Left lung (tissue), 10 donors: ENCODE data around the gene ARHGAP18. TPM values are rescaled to one million over a fixed set of nuclear protein-coding genes. Genes with fewer than 3 reads are reported as not detected.
"Not testable (repeated sequence)": the region's sequence is repeated elsewhere in the genome, so short reads cannot be mapped to it uniquely, and the experiment has no call there.

ENCODE experiments used
- ATAC-seq: fragments of 200-7000 bp; cut with Tn5 transposase; one replicate; pipeline ENCODE4 v1.9.1; 2020; ENCODE audit warnings: moderate library complexity
- DNase-seq, 4 donors: peaks; one replicate each; pipeline ENCODE4 v3.0.0-alpha.2; 2013 to 2020
- H3K27ac ChIP-seq, 2 donors: fragments of 200-600 bp; sonication (generic) in 1 of 2; one replicate each; pipeline versions ENCODE4 v1.5.0 to v1.8.0; 2020 to 2021
- H3K27me3 ChIP-seq, 2 donors: fragments of 200-600 bp; sonication (generic) in 1 of 2; one replicate each; pipeline versions ENCODE4 v1.5.0 to v1.8.0; 2020 to 2021
- H3K36me3 ChIP-seq, 2 donors: fragments of 200-600 bp; sonication (generic) in 1 of 2; one replicate each; pipeline versions ENCODE4 v1.5.0 to v1.8.0; 2020 to 2021
- H3K4me1 ChIP-seq, 2 donors: fragments of 200-600 bp; one replicate each; pipeline ENCODE4 v1.8.0; 2021
- H3K4me3 ChIP-seq, 2 donors: fragments of 200-600 bp; sonication (generic) in 1 of 2; one replicate each; pipeline versions ENCODE4 v1.5.0 to v1.8.0; 2020 to 2021; ENCODE audit warnings: mild to moderate bottlenecking in 1 of 2
- H3K9me3 ChIP-seq, 2 donors: fragments of 200-600 bp; sonication (generic) in 1 of 2; one replicate each; pipeline versions ENCODE4 v1.5.0 to v1.8.0; 2020 to 2021
- intact Hi-C, 2 donors: fragments of 100-400 bp; cut with DNase I; formaldehyde crosslinking; loops; one replicate each; pipeline versions ENCODE4 v1.11.2 to v1.14.2; 2022
- polyA plus RNA-seq, 6 donors: library from polyadenylated mRNA; unstranded; fragments of 120-200 nt; gene quantifications; one replicate each; pipeline ENCODE4 v1.2.1, GENCODE V29; 2013; ENCODE audit not compliant: insufficient read length in 6 of 6
- total RNA-seq, 2 donors: library from RNA; stranded (reverse); fragmentation: NEBNext Ultra II Directional; extraction: Animal tissue kit (Norgen Biotek cat#: 25700); gene quantifications; one replicate each; pipeline ENCODE4 v1.2.1, GENCODE V29; 2021
- TF ChIP-seq, protein P1 (sequence below), 2 donors: fragments of 200-600 bp; sonication (generic) in 1 of 2; IDR thresholded peaks; one replicate each; pipeline versions ENCODE4 v1.5.0 to v1.8.0; 2021; ENCODE audit warnings: antibody characterized with exemption in 2 of 2
- donor health status: DM: no; HTN: yes; CAD: no.
- donor health status: DM: no; HTN: no; CAD: no.

The ARHGAP18 gene
- total and polyA plus RNA-seq, 8 donors: 46.0 to 76.4 (median 67.9) TPM

DNA sequence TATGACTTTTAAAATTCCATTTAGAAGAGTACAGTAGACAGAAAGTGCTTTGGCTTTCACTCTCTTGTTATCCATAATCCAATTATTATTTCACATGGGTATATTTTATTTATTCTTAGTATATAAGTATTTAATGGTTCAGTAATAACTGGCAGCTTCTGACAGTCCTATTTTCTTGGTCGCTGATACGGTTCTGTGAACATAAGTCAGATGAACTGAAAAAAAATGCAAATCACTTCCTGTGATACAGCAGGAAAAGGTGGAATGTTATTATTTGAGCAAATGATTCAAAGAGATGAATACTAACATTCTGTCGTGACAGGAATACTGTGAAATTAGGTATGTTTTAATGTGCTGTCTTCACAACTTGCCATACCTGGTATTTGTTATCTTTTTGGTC is 132.3 kb downstream of the ARHGAP18 start:
- Histone ChIP-seq H3K4me1 (no peaks in the 10 kb centered on the region), H3K4me3 (no peak overlapping the region), H3K27ac (no peak overlapping the region), H3K9me3 (no peaks in the 10 kb centered on the region), H3K27me3 (no peaks in the 10 kb centered on the region), H3K36me3 (peaks cover 0 to 31% of the 10 kb centered on the region in 2 donors)
- DNase-seq (no peak), ATAC-seq (no peak)
- intact Hi-C loops: no loop called here
- TF ChIP-seq, protein P1, sequence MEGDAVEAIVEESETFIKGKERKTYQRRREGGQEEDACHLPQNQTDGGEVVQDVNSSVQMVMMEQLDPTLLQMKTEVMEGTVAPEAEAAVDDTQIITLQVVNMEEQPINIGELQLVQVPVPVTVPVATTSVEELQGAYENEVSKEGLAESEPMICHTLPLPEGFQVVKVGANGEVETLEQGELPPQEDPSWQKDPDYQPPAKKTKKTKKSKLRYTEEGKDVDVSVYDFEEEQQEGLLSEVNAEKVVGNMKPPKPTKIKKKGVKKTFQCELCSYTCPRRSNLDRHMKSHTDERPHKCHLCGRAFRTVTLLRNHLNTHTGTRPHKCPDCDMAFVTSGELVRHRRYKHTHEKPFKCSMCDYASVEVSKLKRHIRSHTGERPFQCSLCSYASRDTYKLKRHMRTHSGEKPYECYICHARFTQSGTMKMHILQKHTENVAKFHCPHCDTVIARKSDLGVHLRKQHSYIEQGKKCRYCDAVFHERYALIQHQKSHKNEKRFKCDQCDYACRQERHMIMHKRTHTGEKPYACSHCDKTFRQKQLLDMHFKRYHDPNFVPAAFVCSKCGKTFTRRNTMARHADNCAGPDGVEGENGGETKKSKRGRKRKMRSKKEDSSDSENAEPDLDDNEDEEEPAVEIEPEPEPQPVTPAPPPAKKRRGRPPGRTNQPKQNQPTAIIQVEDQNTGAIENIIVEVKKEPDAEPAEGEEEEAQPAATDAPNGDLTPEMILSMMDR (IDR thresholded peaks at IDR 0.05): no peak

DNA sequence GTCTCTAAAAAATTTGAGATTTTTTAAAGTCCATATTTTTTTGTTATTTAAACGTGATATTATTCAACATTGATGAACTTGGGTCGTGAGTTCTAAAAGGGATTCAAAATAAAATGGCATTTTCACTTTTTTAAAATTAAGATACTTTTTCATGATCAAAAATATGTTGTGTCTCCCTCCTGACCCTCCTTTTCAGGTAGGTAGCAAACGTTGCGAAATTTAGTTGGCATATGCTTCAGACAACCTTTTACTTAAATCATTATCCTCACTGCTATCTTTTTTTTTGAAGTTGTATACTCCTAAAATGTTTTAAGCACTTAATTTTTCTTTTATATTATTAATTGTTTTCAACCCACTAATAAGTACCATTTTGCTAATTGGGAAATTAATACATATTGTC is 133.5 kb downstream of the ARHGAP18 start:
- Histone ChIP-seq H3K36me3 (peaks cover 0 to 25% of the 10 kb centered on the region in 2 donors), H3K4me3 (no peak overlapping the region), H3K27me3 (no peaks in the 10 kb centered on the region), H3K4me1 (no peaks in the 10 kb centered on the region), H3K9me3 (no peaks in the 10 kb centered on the region), H3K27ac (no peak overlapping the region)
- no peak for ATAC-seq
- no peak for DNase-seq
- TF ChIP-seq, protein P1 (IDR thresholded peaks at IDR 0.05): no peak
- intact Hi-C loops: no loop called here

DNA sequence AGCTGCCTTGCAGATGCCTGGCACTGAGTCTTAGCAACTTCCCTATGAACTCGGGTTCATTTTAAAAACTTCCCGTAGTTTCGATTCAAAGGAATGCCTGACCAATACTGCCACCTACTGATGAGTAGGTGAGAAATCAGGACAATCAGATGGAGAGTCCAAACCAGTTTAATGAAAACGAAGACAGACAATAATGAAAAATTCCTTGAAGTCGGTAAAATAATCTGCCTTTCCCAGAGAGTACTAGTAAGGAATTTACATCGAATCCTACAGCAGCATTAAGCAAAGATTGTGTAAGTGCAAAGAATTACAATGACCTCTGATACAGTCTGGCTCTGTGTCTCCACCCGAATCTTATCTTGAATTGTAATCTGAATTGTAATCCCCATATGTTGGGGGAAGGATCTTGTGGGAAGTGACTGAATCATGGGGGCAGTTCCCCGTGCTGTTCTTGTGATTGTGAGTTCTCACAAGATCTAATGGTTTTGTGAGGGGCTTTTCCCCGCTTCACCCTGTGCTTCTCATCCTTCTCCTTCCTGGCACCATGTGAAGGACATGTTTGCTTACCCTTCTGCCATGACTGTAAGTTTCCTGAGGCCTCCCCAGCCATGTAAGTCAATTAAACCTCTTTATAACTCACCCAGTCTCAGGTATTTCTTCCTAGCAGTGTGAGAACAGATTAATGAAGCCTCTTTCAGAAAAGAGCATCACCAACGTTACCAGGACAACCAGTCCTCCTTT is 134.4 kb downstream of the ARHGAP18 start:
- peak; percentile 97 for ATAC-seq
- TF ChIP-seq, protein P1 (IDR thresholded peaks at IDR 0.05): peak; percentile 58 to 65
- peak in 2 of 4 donors; percentile 42 to 51 for DNase-seq
- Histone ChIP-seq H3K4me3 (no peak overlapping the region), H3K36me3 (peaks cover 0 to 24% of the 10 kb centered on the region in 2 donors), H3K27me3 (no peaks in the 10 kb centered on the region), H3K9me3 (peaks cover 0 to 4% of the 10 kb centered on the region in 2 donors), H3K4me1 (no peaks in the 10 kb centered on the region), H3K27ac (no peak overlapping the region)
- intact Hi-C loops: no loop called here

DNA sequence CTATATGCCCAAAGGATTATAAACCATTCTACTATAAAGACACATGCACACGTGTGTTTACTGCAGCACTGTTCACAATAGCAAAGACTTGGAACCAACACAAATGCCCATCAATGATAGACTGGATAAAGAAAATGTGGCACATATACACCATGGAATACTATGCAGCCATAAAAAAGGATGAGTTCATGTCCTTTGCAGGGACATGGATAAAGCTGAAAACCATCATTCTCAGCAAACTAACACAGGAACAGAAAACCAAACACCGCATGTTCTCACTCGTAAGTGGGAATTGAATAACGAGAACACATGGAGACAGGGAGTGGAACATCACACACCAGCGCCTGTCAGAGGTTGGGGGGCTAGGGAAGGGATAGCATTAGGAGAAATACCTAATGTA is 135.4 kb downstream of the ARHGAP18 start:
- H3K9me3 ChIP-seq, H3K4me3 ChIP-seq, DNase-seq, ATAC-seq, H3K27ac ChIP-seq, H3K4me1 ChIP-seq, H3K27me3 ChIP-seq, intact Hi-C loops: not testable (repeated sequence)
- peaks cover 0 to 17% of the 10 kb centered on the region in 2 donors for H3K36me3 ChIP-seq

DNA sequence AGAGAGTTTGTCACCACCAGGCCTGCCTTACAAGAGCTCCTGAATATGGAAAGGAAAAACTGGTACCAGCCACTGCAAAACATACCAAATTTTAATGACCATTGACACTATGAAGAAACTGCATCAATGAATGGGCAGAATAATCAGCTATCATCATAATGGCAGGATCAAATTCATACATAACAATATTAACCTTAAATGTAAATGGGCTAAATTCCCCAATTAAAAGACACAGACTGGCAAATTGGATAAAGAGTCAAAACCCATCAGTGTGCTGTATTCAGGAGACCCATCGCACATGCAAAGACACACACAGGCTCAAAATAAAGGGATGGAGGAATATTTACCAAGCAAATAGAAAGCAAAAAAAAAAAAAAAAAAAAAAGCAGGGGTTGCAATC is 139.0 kb downstream of the ARHGAP18 start:
- ATAC-seq, H3K27ac ChIP-seq, intact Hi-C loops: not testable (repeated sequence)

DNA sequence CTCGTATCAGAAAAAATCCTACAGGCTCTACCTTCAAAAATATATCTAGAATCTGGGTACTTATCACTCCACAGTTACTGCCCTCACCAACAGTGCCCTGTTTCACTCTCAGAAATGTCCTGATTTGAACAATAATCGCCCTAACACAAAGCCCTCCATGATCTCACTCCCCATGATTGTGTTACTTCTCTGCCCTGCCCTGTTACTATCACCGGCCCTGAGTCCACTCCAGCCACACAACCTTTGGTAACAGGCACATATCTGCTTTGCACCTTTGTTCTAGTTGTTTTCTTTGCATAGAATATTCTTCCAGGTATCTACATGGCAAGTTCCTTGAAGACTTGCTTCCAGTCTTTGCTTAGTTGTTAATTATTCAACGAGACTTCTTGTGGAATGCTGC is 142.0 kb downstream of the ARHGAP18 start:
- DNase-seq (no peak), ATAC-seq (no peak)
- Histone ChIP-seq H3K36me3 (no peaks in the 10 kb centered on the region), H3K4me1 (no peaks in the 10 kb centered on the region), H3K27me3 (no peaks in the 10 kb centered on the region), H3K27ac (no peak overlapping the region), H3K4me3 (no peak overlapping the region), H3K9me3 (peaks cover 0 to 4% of the 10 kb centered on the region in 2 donors)
- TF ChIP-seq, protein P1 (IDR thresholded peaks at IDR 0.05): no peak
- intact Hi-C loops: no loop called here

More for the DNA sequence above, 139.0 kb downstream of the ARHGAP18 start:
- DNase-seq, H3K4me3 ChIP-seq, H3K36me3 ChIP-seq, H3K27me3 ChIP-seq, H3K9me3 ChIP-seq, H3K4me1 ChIP-seq: not testable (repeated sequence)
